Loucy (cell line): ENCODE results near the gene CLNK.

Source experiments
- CTCF ChIP-seq: fragments of 200-600 bp; sonication (generic); conservative IDR thresholded peaks from 2 replicates; pipeline ENCODE4 v1.5.1; 2014; ENCODE audit warnings: mild to moderate bottlenecking, antibody characterized with exemption, low read length
- EZH2phosphoT487 ChIP-seq: fragments of 200-600 bp; IDR thresholded peaks from 2 replicates; pipeline ENCODE4 v1.6.1; 2018; ENCODE audit warnings: antibody characterized with exemption, mild to moderate bottlenecking, moderate library complexity, borderline replicate concordance

- no peak for TF ChIP-seq CTCF
- TF ChIP-seq EZH2phosphoT487: no peak
Measured at GRCh38 chr4:10648479-10648878, 36.1 kb downstream of the CLNK start.
